Stimulated activated naive B cell treated with anti-CD40 and anti-IgM and Interleukin-4, amounts not matched to agents 10 μg/mL and 1 μg/mL and 100 μg/mL, for 72 hours (primary cell): Measurements from ENCODE around the gene C1QTNF9.
"Not testable (repeated sequence)": the region's sequence is repeated elsewhere in the genome, so short reads cannot be mapped to it uniquely, and the experiment has no call there.

Experiments used
- ATAC-seq, 2 donors: fragments of 150-1000 bp; cut with Tn5 transposase; replicated peaks; 2 replicates each; pipeline ENCODE4 v1.10.0; 2021; ENCODE audit warnings: moderate library complexity in 1 of 2
- DNase-seq: peaks from one replicate; pipeline ENCODE4 v3.0.0; 2021
- H3K27ac Mint-ChIP-seq: one replicate; pipeline ENCODE4 v1.8.0; 2022; ENCODE audit warnings: mild to moderate bottlenecking, mixed read lengths
- H3K27me3 Mint-ChIP-seq, 2 donors: one replicate each; pipeline ENCODE4 v1.8.0; 2022; ENCODE audit warnings: mixed read lengths in 2 of 2
- H3K36me3 Mint-ChIP-seq, 2 donors: one replicate each; pipeline ENCODE4 v1.8.0; 2022; ENCODE audit warnings: mixed read lengths in 2 of 2, mild to moderate bottlenecking in 1 of 2
- H3K4me1 Mint-ChIP-seq, 2 donors: one replicate each; pipeline ENCODE4 v1.8.0; 2022; ENCODE audit warnings: mixed read lengths in 2 of 2, mild to moderate bottlenecking in 1 of 2
- H3K4me3 Mint-ChIP-seq, 2 donors: one replicate each; pipeline ENCODE4 v1.8.0; 2022; ENCODE audit warnings: mild to moderate bottlenecking in 2 of 2, mixed read lengths in 2 of 2, moderate library complexity in 1 of 2
- H3K9me3 Mint-ChIP-seq, 2 donors: one replicate each; pipeline ENCODE4 v1.8.0; 2022; ENCODE audit warnings: mixed read lengths in 2 of 2, mild to moderate bottlenecking in 1 of 2

C1QTNF9 gene

DNA sequence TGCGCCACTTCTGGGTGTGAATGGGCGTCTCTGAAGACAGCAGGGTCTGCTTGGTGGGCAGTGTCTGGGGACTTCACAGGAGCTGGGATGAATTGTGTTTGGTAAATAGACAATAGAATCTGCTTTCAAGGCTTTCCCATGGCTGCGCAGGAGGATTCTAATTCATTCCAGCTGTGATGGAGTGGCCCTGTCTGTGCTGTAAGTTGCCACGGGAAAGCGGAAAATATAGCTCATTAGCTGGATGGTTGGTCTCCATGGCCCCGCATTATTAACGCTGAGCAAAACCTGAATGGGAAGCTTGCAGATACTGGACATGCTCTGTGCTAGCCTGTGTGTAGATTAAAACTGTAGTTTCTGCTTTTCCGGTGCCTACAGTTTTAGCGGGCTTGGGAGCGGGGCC, 15.6 kb upstream of the C1QTNF9 start:
- ATAC-seq = no peak
- H3K27ac Mint-ChIP-seq = no peak overlapping the region
- no peaks in the 10 kb centered on the region for H3K27me3 Mint-ChIP-seq
- DNase-seq = no peak
- no peaks in the 10 kb centered on the region for H3K9me3 Mint-ChIP-seq
- H3K36me3 Mint-ChIP-seq = peaks cover 44 to 51% of the 10 kb centered on the region in 2 donors
- no peaks in the 10 kb centered on the region for H3K4me1 Mint-ChIP-seq
- H3K4me3 Mint-ChIP-seq = no peak overlapping the region

DNA sequence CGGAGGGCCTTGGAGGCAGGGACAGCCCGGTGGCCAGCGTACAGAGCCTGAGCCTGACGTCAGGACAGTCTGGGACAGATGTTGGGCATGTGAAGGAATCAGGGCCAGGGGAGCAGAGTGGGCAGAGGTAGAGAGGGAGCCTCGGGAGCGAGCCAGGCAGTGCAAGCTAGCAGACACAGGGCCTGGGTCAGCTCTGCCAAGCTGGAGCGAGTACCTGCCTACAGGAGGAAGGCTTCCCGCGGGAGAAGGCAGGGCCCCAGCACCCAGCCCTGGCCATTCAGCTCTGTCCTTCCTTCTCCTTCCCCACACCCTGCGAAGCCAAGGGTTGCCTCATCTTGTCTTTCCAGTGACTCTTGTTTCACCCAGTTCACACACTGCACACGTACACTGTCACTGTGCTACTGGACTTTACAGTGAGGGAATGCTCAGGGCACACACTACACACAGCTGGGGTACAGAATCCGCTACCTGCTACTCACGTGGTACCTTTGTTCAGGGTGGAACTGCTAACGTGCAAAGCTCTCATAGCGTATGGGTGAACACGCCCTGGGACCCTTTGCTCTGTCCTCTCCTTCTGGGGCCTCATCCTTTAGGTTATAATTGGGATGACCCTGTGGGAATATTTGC, 9.8 kb upstream of the C1QTNF9 start:
- no peak for ATAC-seq
- H3K36me3 Mint-ChIP-seq = peaks cover 47 to 49% of the 10 kb centered on the region in 2 donors
- no peaks in the 10 kb centered on the region for H3K4me1 Mint-ChIP-seq
- no peak overlapping the region for H3K27ac Mint-ChIP-seq
- H3K4me3 Mint-ChIP-seq = no peak overlapping the region
- H3K27me3 Mint-ChIP-seq = no peaks in the 10 kb centered on the region
- no peaks in the 10 kb centered on the region for H3K9me3 Mint-ChIP-seq
- DNase-seq = no peak

DNA sequence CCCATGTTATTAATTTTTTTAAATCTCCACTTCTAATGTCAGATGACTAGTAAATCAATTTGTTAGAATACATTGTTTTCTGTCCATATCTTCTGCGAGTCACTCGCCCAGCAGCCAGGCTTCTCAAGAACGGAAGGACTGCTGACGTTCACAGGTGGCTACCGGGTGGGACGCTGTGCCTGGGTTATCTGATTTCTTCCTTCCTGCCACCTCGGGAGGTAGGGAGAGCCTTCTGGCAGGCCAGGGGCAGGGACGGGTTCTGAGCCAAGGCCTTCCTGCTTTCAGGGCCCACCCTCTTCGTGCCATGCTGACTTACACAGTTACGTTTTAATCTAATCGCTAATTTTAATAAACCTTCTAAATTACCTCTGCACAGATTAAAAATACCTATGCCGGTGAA, 7.9 kb upstream of the C1QTNF9 start:
- Mint-ChIP-seq H3K36me3 (peaks cover 37 to 39% of the 10 kb centered on the region in 2 donors), H3K27ac (no peak overlapping the region)

DNA sequence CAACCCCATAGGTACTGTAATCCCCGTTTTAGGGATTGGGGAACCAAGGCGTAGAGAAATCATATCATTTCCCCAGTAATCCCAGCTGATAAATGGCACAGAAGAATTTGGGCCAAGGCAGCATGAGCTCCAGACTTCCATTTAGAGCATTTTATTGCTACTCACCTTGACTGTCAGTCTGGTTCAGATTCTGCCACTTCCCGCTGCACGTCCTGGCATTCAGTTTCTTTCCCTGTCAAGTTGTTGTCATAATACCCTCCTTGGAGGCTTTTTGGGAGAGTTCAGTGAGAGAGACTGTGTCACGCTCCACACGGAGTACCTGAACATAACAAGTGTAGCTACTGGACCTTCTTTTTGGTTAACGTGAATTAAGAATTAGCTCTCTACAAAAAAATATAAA, 7.5 kb upstream of the C1QTNF9 start:
- no peak for DNase-seq
- Mint-ChIP-seq H3K9me3 (no peaks in the 10 kb centered on the region), H3K4me1 (no peaks in the 10 kb centered on the region), H3K4me3 (no peak overlapping the region), H3K36me3 (peaks cover 35 to 37% of the 10 kb centered on the region in 2 donors), H3K27ac (no peak overlapping the region), H3K27me3 (no peaks in the 10 kb centered on the region)
- no peak for ATAC-seq

More for the DNA sequence above, 7.9 kb upstream of the C1QTNF9 start:
- no peak for ATAC-seq
- H3K4me1 Mint-ChIP-seq = no peaks in the 10 kb centered on the region
- H3K9me3 Mint-ChIP-seq = no peaks in the 10 kb centered on the region
- H3K4me3 Mint-ChIP-seq = no peak overlapping the region
- no peak for DNase-seq
- H3K27me3 Mint-ChIP-seq = no peaks in the 10 kb centered on the region

DNA sequence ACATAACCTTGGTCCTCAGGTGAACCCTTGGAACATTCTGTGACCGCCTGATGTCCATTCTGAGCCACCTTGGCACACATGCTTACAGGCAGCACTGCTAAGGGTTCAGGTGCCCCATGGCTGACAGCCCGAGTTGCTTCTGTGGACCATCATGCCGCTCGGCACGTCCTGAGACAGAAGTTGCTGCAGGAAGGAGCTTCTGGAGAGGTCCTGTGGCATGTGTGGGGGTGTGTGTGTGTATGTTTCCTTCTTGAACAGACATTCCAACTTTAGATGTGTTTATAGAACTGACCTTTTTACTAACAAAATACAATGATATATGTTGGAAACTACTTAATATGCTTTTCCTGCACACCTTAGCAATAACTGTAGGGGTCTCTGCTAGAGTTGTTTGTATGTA, 4.8 kb upstream of the C1QTNF9 start:
- Mint-ChIP-seq H3K27ac (no peak overlapping the region), H3K9me3 (no peaks in the 10 kb centered on the region), H3K27me3 (no peaks in the 10 kb centered on the region), H3K4me3 (no peak overlapping the region), H3K4me1 (no peaks in the 10 kb centered on the region), H3K36me3 (peaks cover 15 to 18% of the 10 kb centered on the region in 2 donors)
- no peak for DNase-seq
- no peak for ATAC-seq

DNA sequence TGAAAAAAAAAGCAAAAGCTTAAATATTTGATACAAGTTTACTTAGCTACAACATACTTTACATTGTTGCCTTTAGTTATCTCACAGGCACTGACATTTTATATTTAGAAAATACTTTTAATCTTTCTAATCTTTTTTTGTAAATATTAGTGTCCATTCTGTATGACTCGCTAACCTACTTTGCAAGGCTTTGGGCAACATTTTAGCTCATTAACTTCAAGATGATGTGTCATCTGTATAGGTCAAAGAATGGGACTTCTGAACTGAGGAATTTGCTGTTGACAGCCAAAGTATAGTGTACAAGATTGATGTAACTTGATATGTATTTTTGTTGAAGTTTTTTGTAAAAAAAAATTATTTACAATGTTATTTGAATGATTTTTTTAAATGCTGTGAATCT, 2.7 kb upstream of the C1QTNF9 start:
- ATAC-seq (no peak), DNase-seq (no peak)
- H3K9me3 Mint-ChIP-seq = no peaks in the 10 kb centered on the region
- H3K27ac Mint-ChIP-seq = no peak overlapping the region
- H3K27me3 Mint-ChIP-seq = no peaks in the 10 kb centered on the region
- no peak overlapping the region for H3K4me3 Mint-ChIP-seq
- no peaks in the 10 kb centered on the region for H3K4me1 Mint-ChIP-seq
- peaks cover 4 to 12% of the 10 kb centered on the region in 2 donors for H3K36me3 Mint-ChIP-seq

DNA sequence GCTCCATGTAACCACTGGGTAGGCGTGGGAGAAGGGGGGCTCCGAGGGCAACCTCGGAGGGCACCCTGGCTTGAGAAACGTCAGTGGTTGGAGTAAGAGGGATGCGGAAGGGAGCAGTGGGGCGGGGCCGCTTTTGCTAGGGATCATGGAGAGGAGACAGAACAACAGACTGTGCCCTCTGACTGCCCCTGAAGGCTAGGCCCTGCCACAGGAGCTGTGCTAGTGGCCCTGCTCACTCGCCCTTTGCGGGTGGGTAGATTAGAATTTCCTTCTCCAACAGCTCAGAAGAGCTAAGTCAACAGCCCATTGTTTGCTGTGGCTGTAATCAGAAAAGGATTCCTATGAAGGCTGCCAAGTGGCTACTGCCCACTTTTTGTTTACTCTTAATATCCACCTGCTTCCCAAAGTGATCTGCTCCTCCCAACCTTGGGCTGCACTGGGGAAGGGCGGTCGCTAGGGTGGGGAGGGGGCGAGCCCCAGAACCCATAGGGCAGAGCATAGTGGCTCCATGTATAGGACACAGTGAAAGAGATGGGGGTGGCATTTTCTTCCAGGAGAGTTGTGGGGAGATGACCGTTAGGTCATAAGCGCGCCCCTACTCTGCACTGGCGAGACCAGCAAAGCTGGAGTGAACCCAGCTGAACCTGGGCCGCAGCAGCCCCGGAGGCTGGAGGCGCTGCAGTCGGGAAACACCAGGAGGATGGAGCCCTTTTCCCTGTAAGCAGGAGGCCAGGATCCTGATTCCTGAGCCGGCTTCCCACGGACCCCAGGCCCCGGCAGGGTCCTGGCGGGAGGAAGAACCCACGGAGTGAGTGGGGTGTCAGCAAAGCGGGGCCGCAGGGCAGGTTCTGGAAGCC, 1.9 kb upstream of the C1QTNF9 start:
- no peak for ATAC-seq
- Mint-ChIP-seq H3K27me3 (no peaks in the 10 kb centered on the region), H3K9me3 (no peaks in the 10 kb centered on the region), H3K4me1 (no peaks in the 10 kb centered on the region), H3K27ac (no peak overlapping the region), H3K36me3 (peaks cover 3 to 12% of the 10 kb centered on the region in 2 donors), H3K4me3 (no peak overlapping the region)
- no peak for DNase-seq

DNA sequence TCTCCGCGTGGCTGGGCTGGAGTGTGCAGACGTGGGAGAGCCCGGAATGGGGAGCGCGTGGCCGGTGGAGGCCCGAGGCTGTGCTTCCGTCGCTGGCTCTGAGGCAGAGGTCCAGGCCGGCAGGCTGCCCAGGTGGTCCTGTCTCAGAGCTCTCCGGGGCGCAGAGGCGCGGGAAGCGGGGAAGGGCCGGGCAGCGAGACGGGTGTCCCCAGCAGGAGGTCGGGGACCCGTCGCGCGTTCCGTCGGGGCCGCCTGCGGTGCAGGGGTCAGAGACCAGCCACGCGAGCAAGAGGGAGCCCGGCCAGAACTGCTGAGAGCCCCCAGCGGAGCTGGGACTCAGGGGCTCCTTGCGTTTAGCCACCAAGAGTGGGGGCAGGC, 1.3 kb upstream of the C1QTNF9 start:
- Mint-ChIP-seq H3K9me3 (no peaks in the 10 kb centered on the region), H3K36me3 (peaks cover 0 to 6% of the 10 kb centered on the region in 2 donors), H3K4me3 (no peak overlapping the region), H3K27ac (no peak overlapping the region), H3K27me3 (no peaks in the 10 kb centered on the region), H3K4me1 (no peaks in the 10 kb centered on the region)
- ATAC-seq (no peak), DNase-seq (no peak)

DNA sequence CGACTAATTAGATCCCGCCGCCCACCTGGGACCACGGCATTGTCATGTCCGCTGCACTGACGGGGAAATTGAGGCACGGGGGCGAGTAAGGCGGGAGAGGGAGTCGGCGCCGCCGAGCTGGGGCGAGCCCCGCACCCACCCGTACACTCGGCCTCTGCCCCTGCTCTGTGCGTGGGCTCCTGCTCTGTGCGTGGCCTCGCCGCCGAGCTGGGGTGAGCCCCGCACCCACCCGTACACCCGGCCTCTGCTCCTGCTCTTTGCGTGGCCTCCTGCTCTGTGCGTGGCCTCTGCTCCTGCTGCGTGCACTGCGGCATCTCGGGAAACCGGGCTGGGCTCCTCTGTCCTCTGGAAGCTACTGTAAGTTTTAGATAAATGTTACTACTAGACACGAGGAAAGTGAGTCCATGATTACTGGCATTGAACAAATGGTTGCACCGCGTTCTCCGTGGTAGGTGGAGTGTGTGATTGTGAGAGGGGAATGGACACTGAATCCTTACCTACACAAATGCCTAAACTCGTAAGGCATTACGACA, 826 bp upstream of the C1QTNF9 start:
- Mint-ChIP-seq H3K4me3 (no peak overlapping the region), H3K27ac (no peak overlapping the region), H3K9me3 (no peaks in the 10 kb centered on the region), H3K4me1 (no peaks in the 10 kb centered on the region), H3K27me3 (no peaks in the 10 kb centered on the region), H3K36me3 (peaks cover 0 to 1% of the 10 kb centered on the region in 2 donors)
- ATAC-seq (no peak), DNase-seq (no peak)

DNA sequence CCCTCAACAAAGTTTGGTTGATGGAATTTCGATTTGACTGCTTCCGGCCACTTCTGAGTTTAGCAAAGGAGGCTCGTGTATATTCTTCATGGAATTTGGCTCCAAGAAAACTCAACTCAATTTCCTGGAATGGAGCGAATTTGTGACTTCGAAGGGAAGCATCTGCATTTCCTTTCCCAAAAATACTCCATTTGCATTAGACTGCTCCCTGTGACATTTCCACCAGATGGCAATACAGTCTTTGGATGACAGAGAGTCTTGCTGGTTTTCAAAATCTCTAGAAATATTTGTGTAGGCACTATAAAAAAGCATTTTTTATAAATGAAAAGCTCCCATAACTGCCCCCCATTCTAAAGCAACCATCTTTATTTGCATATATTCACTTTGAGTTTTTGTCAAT, 4.1 kb downstream of the C1QTNF9 start:
- Mint-ChIP-seq H3K4me3 (no peak overlapping the region), H3K9me3 (no peaks in the 10 kb centered on the region), H3K27ac (no peak overlapping the region), H3K36me3 (no peaks in the 10 kb centered on the region), H3K4me1 (no peaks in the 10 kb centered on the region), H3K27me3 (peaks cover 4 to 7% of the 10 kb centered on the region in 2 donors)
- no peak for ATAC-seq
- no peak for DNase-seq

DNA sequence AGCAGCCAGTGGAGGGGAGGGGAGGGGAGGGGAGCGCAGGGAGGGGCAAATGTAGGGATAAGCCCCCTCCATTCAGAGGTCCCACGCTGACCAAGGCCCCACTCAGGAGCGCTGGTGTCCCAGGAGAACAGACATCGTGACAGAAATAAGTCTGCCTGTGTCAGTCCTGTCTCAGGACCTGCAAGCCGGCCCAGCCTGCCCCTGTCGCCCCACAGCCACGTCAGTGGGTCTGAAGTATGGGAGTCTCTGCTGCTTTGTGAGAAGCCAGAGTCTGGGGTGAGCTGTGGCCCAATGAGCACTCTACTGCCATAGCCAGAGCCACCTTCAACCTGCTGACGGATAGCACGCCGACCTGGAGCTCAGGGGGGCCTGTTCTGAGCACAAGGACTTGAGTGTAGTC, 8.5 kb downstream of the C1QTNF9 start:
- H3K4me1 Mint-ChIP-seq, DNase-seq, ATAC-seq, H3K27ac Mint-ChIP-seq, H3K4me3 Mint-ChIP-seq, H3K9me3 Mint-ChIP-seq, H3K36me3 Mint-ChIP-seq: not testable (repeated sequence)
- peaks cover 7 to 11% of the 10 kb centered on the region in 2 donors for H3K27me3 Mint-ChIP-seq

DNA sequence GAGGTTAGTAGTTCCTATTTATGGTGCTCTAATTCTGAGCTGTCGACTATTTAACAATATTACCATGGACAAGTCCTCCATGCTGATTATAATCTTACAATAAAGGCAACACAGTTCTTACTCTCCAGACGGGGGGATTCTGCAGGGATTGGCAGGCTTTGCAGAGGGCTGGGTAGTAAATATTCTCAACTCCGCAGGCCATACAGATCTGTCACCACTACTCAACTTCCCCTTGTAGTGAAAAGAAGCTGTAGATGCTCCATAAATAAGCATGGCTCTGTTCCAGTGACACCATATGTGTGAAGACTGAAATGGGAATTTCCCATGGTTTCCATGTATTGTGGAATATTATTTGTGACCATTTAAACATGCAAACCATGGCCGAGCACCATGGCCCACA, 9.5 kb downstream of the C1QTNF9 start:
- H3K4me3 Mint-ChIP-seq, H3K4me1 Mint-ChIP-seq, ATAC-seq, DNase-seq, H3K36me3 Mint-ChIP-seq, H3K27ac Mint-ChIP-seq, H3K9me3 Mint-ChIP-seq: not testable (repeated sequence)
- H3K27me3 Mint-ChIP-seq = peaks cover 14 to 18% of the 10 kb centered on the region in 2 donors

DNA sequence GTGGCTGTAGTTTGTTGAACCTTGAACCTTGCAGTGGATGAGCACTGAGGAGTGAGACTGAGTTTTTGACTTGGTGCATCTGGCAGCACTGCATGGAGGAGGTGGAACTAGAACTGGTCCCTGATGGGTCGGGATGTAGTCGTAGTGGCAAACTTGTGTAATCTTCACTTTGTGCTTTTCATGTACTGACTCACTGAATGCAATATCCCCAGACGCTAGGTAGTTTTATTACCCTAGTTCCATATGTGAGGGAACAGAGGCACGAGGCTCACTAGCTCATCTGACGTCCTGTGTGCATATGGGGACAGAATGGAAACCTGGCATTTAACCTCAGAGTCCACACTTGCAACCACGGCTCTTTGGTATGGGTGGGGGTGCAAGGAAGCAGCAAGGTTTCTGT, 10.3 kb downstream of the C1QTNF9 start:
- peaks cover 15 to 21% of the 10 kb centered on the region in 2 donors for H3K27me3 Mint-ChIP-seq
- not testable (repeated sequence) for H3K9me3 Mint-ChIP-seq, DNase-seq, H3K27ac Mint-ChIP-seq, H3K4me1 Mint-ChIP-seq, H3K36me3 Mint-ChIP-seq, H3K4me3 Mint-ChIP-seq, ATAC-seq

DNA sequence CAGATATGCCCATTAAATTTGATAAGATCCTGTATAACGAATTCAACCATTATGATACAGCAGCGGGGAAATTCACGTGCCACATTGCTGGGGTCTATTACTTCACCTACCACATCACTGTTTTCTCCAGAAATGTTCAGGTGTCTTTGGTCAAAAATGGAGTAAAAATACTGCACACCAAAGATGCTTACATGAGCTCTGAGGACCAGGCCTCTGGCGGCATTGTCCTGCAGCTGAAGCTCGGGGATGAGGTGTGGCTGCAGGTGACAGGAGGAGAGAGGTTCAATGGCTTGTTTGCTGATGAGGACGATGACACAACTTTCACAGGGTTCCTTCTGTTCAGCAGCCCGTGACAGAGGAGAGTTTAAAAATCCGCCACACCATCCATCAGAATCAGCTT, 12.0 kb downstream of the C1QTNF9 start:
- not testable (repeated sequence) for ATAC-seq, H3K4me1 Mint-ChIP-seq, H3K27ac Mint-ChIP-seq, H3K4me3 Mint-ChIP-seq, DNase-seq, H3K36me3 Mint-ChIP-seq, H3K9me3 Mint-ChIP-seq
- peaks cover 14 to 21% of the 10 kb centered on the region in 2 donors for H3K27me3 Mint-ChIP-seq

DNA sequence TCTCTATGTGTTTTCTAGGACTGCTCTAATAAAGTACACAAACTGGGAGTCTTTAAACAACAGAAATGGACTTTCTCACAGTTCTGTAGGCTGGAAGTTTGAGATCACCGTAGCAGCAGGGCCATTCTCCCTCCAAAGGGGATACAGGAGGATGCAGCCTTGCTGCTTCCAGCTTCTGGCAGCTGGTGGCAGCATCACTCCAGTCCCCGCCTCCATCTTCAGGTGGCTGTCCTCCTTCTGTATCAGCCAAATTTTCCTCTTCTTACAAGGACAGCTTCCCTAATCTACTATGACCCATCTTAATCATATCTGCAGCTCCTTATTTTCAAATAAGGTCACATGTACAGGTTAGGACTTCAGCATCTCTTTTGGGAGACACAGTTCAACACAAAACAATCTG, 13.1 kb downstream of the C1QTNF9 start:
- H3K36me3 Mint-ChIP-seq, H3K9me3 Mint-ChIP-seq, H3K27ac Mint-ChIP-seq, H3K4me1 Mint-ChIP-seq, H3K4me3 Mint-ChIP-seq, DNase-seq, ATAC-seq: not testable (repeated sequence)
- peaks cover 19 to 24% of the 10 kb centered on the region in 2 donors for H3K27me3 Mint-ChIP-seq
